Muscle layer of colon (tissue), 2 donors: ENCODE data around the gene GPR78.

Experiments used
- H3K27ac ChIP-seq: one replicate; pipeline ENCODE4 v1.7.0; 2013; ENCODE audit warnings: low read depth, mild to moderate bottlenecking, low read length, moderate library complexity
- H3K27me3 ChIP-seq, 2 donors: one replicate each; pipeline ENCODE4 v1.7.0; 2013; ENCODE audit warnings: low read length in 2 of 2, mild to moderate bottlenecking in 2 of 2; ENCODE audit not compliant: insufficient read depth in 2 of 2, control insufficient read depth in 1 of 2
- H3K36me3 ChIP-seq: one replicate; pipeline ENCODE4 v1.7.0; 2013; ENCODE audit warnings: mild to moderate bottlenecking, low read length; ENCODE audit not compliant: insufficient read depth
- H3K4me1 ChIP-seq: one replicate; pipeline ENCODE4 v1.7.0; 2013; ENCODE audit warnings: mild to moderate bottlenecking, low read length; ENCODE audit not compliant: insufficient read depth
- H3K4me3 ChIP-seq, 2 donors: one replicate each; pipeline ENCODE4 v1.7.0; 2013; ENCODE audit warnings: low read length in 2 of 2, low read depth in 1 of 2, mild to moderate bottlenecking in 1 of 2, moderate library complexity in 1 of 2
- H3K9ac ChIP-seq: one replicate; pipeline ENCODE4 v1.7.0; 2013; ENCODE audit warnings: low read length
- H3K9me3 ChIP-seq: one replicate; pipeline ENCODE4 v1.7.0; 2013; ENCODE audit warnings: mild to moderate bottlenecking, low read length
- donor health status: abdominal sarcoma.
- donor health status: Adenocarcinoma of cecum.

Gene GPR78

GRCh38 chr4:8540072-8540471 is 40.1 kb upstream of the GPR78 start:
- Histone ChIP-seq H3K9me3 (no peaks in the 10 kb centered on the region), H3K4me1 (peaks cover 26% of the 10 kb centered on the region), H3K27ac (no peak overlapping the region), H3K36me3 (no peaks in the 10 kb centered on the region), H3K9ac (no peak overlapping the region), H3K4me3 (no peak overlapping the region), H3K27me3 (no peaks in the 10 kb centered on the region)

- Histone ChIP-seq H3K27me3 (no peaks in the 10 kb centered on the region), H3K27ac (no peak overlapping the region), H3K4me3 (no peak overlapping the region), H3K9me3 (no peaks in the 10 kb centered on the region), H3K36me3 (no peaks in the 10 kb centered on the region), H3K4me1 (peaks cover 21% of the 10 kb centered on the region), H3K9ac (no peak overlapping the region)
Observed at GRCh38 chr4:8540586-8540985, 39.6 kb upstream of the GPR78 start.

GRCh38 chr4:8540991-8541390 is 39.2 kb upstream of the GPR78 start:
- no peaks in the 10 kb centered on the region for H3K36me3 ChIP-seq
- no peak overlapping the region for H3K4me3 ChIP-seq
- H3K27me3 ChIP-seq, result no peaks in the 10 kb centered on the region
- H3K9ac ChIP-seq, result no peak overlapping the region
- peaks cover 17% of the 10 kb centered on the region for H3K4me1 ChIP-seq
- no peaks in the 10 kb centered on the region for H3K9me3 ChIP-seq
- no peak overlapping the region for H3K27ac ChIP-seq

- Histone ChIP-seq H3K9ac (no peak overlapping the region), H3K36me3 (no peaks in the 10 kb centered on the region), H3K27ac (no peak overlapping the region), H3K27me3 (no peaks in the 10 kb centered on the region), H3K4me3 (no peak overlapping the region), H3K9me3 (no peaks in the 10 kb centered on the region), H3K4me1 (peaks cover 5% of the 10 kb centered on the region)
Observed at GRCh38 chr4:8541981-8542715, 38.0 kb upstream of the GPR78 start.

- H3K4me1 ChIP-seq, result no peaks in the 10 kb centered on the region
- H3K9me3 ChIP-seq, result no peaks in the 10 kb centered on the region
- H3K27me3 ChIP-seq, result no peaks in the 10 kb centered on the region
- H3K9ac ChIP-seq, result no peak overlapping the region
- no peaks in the 10 kb centered on the region for H3K36me3 ChIP-seq
- H3K27ac ChIP-seq, result no peak overlapping the region
- no peak overlapping the region for H3K4me3 ChIP-seq
Observed at GRCh38 chr4:8542776-8543525, 37.2 kb upstream of the GPR78 start.

- H3K27me3 ChIP-seq, result no peaks in the 10 kb centered on the region
- H3K9ac ChIP-seq, result no peak overlapping the region
- no peaks in the 10 kb centered on the region for H3K36me3 ChIP-seq
- H3K4me3 ChIP-seq, result no peak overlapping the region
- H3K9me3 ChIP-seq, result no peaks in the 10 kb centered on the region
- H3K4me1 ChIP-seq, result no peaks in the 10 kb centered on the region
- no peak overlapping the region for H3K27ac ChIP-seq
Observed at GRCh38 chr4:8543623-8544022, 36.6 kb upstream of the GPR78 start.

GRCh38 chr4:8544282-8544681 is 35.9 kb upstream of the GPR78 start:
- Histone ChIP-seq H3K9ac (no peak overlapping the region), H3K4me3 (no peak overlapping the region), H3K4me1 (no peaks in the 10 kb centered on the region), H3K27me3 (no peaks in the 10 kb centered on the region), H3K27ac (no peak overlapping the region), H3K36me3 (no peaks in the 10 kb centered on the region), H3K9me3 (no peaks in the 10 kb centered on the region)

GRCh38 chr4:8544741-8545438 is 35.3 kb upstream of the GPR78 start:
- H3K9me3 ChIP-seq, result no peaks in the 10 kb centered on the region
- no peak overlapping the region for H3K27ac ChIP-seq
- no peaks in the 10 kb centered on the region for H3K27me3 ChIP-seq
- H3K36me3 ChIP-seq, result no peaks in the 10 kb centered on the region
- no peak overlapping the region for H3K9ac ChIP-seq
- no peaks in the 10 kb centered on the region for H3K4me1 ChIP-seq
- H3K4me3 ChIP-seq, result no peak overlapping the region

GRCh38 chr4:8545439-8545765 is 34.8 kb upstream of the GPR78 start:
- no peaks in the 10 kb centered on the region for H3K9me3 ChIP-seq
- no peak overlapping the region for H3K27ac ChIP-seq
- no peak overlapping the region for H3K4me3 ChIP-seq
- no peak overlapping the region for H3K9ac ChIP-seq
- H3K36me3 ChIP-seq, result no peaks in the 10 kb centered on the region
- H3K27me3 ChIP-seq, result no peaks in the 10 kb centered on the region
- no peaks in the 10 kb centered on the region for H3K4me1 ChIP-seq

GRCh38 chr4:8546766-8547107 is 33.5 kb upstream of the GPR78 start:
- Histone ChIP-seq H3K9ac (no peak overlapping the region), H3K27me3 (no peaks in the 10 kb centered on the region), H3K36me3 (no peaks in the 10 kb centered on the region), H3K27ac (no peak overlapping the region), H3K9me3 (no peaks in the 10 kb centered on the region), H3K4me3 (no peak overlapping the region), H3K4me1 (no peaks in the 10 kb centered on the region)

GRCh38 chr4:8547108-8547911 is 32.9 kb upstream of the GPR78 start:
- Histone ChIP-seq H3K4me1 (no peaks in the 10 kb centered on the region), H3K4me3 (no peak overlapping the region), H3K27ac (no peak overlapping the region), H3K27me3 (no peaks in the 10 kb centered on the region), H3K9me3 (no peaks in the 10 kb centered on the region), H3K36me3 (no peaks in the 10 kb centered on the region), H3K9ac (no peak overlapping the region)
